ENCODE data around the gene SNTB2. TPM values are rescaled to one million over a fixed set of nuclear protein-coding genes. Genes with fewer than 3 reads are reported as not detected.

The SNTB2 gene
- polyA plus RNA-seq, 1 of the 3 experiments (the other 2 are of a cell fraction), result 13.0 TPM

GRCh38 chr16:69266334-69267063 lies 79.5 kb downstream of the SNTB2 start:
- Histone ChIP-seq H3K36me3 (replicated peaks in 1 of 2; ENCODE audit: control insufficient read depth in 1 of 2, insufficient read depth in 2 of 2, low read length in 1 of 2) (peaks cover under 1 to 15% of the 10 kb centered on the region in 2 experiments), H3K27ac (ENCODE audit: low read depth in 2 of 2, low read length in 1 of 2) (no peak overlapping the region), H3K9ac (no peak overlapping the region), H3K9me3 (no peaks in the 10 kb centered on the region), H3K79me2 (ENCODE audit: insufficient read depth) (peaks cover 48% of the 10 kb centered on the region), H2AFZ (ENCODE audit: low read depth) (no peak overlapping the region), H3K4me3 (ENCODE audit: low read depth in 2 of 2, low read length in 1 of 2) (no peak overlapping the region), H3K4me2 (no peak overlapping the region), H3K27me3 (ENCODE audit: insufficient read depth) (no peaks in the 10 kb centered on the region), H4K20me1 (ENCODE audit: insufficient read depth) (no peaks in the 10 kb centered on the region), H3K9me2 (no peaks in the 10 kb centered on the region), H3F3A (replicated peaks; ENCODE audit: insufficient read depth) (peaks cover 3% of the 10 kb centered on the region), H3K4me1 (ENCODE audit: control insufficient read depth in 1 of 2, insufficient read depth in 2 of 2, low read depth in 1 of 2, low read length in 1 of 2) (no peaks in the 10 kb centered on the region)
- 79% methylated on average over 4 of the region's 4 CpGs for WGBS (ENCODE audit: low lambda C conversion rate)
- ChIA-PET POLR2A (no interaction called here), CTCF (interaction anchor here (1.0 kb wide), 1 partner anchor 22 kb away, joined by 4 read pairs; no protein-coding TSS in a partner anchor)
- no peak for DNase-seq
- TF ChIP-seq JUND (IDR thresholded peaks at IDR 0.05) (no peak), SMC3 (IDR thresholded peaks at IDR 0.05; ENCODE audit: low read depth, low read length) (no peak), RCOR1 (IDR thresholded peaks at IDR 0.05; ENCODE audit: low read length) (no peak), POLR2AphosphoS5 (IDR thresholded peaks at IDR 0.05; ENCODE audit: low read depth, low read length) (no peak), TAF1 (IDR thresholded peaks at IDR 0.05; ENCODE audit: borderline replicate concordance, low read depth, low read length) (no peak), FOXM1 (IDR thresholded peaks at IDR 0.05; ENCODE audit: low read depth) (no peak), SIN3A (IDR thresholded peaks at IDR 0.05; ENCODE audit: borderline replicate concordance, low read depth, low read length) (no peak), EZH2phosphoT487 (IDR thresholded peaks at IDR 0.05; ENCODE audit: borderline replicate concordance, low read depth) (no peak), NFIC (IDR thresholded peaks at IDR 0.05; ENCODE audit: borderline replicate concordance) (no peak), FOXJ3 (CRISPR knock-in tag; IDR thresholded peaks at IDR 0.05) (no peak), CHD2 (IDR thresholded peaks at IDR 0.05; ENCODE audit: low read length, partially characterized antibody) (no peak), GATA2 (CRISPR knock-in tag; IDR thresholded peaks at IDR 0.05) (no peak)
- TF ChIP-seq, protein P1, sequence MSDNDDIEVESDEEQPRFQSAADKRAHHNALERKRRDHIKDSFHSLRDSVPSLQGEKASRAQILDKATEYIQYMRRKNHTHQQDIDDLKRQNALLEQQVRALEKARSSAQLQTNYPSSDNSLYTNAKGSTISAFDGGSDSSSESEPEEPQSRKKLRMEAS (IDR thresholded peaks at IDR 0.05; ENCODE audit: low read depth), result no peak

DNA sequence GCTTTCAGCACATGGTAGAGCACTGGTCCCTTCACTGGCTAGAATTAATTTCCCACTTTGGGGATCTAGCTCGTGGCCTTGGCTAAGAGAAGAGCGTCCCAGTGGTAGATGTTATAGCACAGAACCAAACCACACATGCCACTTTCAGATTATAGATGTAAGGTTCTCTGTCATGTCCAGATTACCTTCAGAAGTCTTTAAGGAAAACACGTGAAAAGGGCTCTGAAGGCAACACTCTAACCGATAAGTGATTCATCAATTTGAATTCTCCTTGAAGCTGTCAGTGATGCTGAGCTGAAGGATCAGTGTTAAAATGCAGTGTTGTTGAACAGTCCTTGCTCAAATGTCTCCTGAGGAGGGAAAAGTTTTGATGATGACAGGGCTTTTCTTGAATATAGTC lies 80.7 kb downstream of the SNTB2 start:
- H4K20me1 ChIP-seq (ENCODE audit: insufficient read depth), result no peaks in the 10 kb centered on the region
- ChIA-PET CTCF (interaction anchor here (1.0 to 1.6 kb wide), 4 partner anchors 19 to 117 kb away, joined by 4 to 8 read pairs (median 4); no protein-coding TSS in a partner anchor), POLR2A (interaction anchor here (0.6 kb wide), 1 partner anchor 86 kb away, joined by 3 read pairs; no protein-coding TSS in a partner anchor)
- no peaks in the 10 kb centered on the region for H3K9me2 ChIP-seq
- DNase-seq, result no peak
- H2AFZ ChIP-seq (ENCODE audit: low read depth), result no peak overlapping the region
- H3K4me2 ChIP-seq, result no peak overlapping the region
- H3K27me3 ChIP-seq (ENCODE audit: insufficient read depth), result no peaks in the 10 kb centered on the region
- H3K4me1 ChIP-seq (ENCODE audit: control insufficient read depth in 1 of 2, insufficient read depth in 2 of 2, low read depth in 1 of 2, low read length in 1 of 2), result no peaks in the 10 kb centered on the region
- TF ChIP-seq, protein P1 (IDR thresholded peaks at IDR 0.05; ENCODE audit: low read depth), result no peak
- TF ChIP-seq EZH2phosphoT487 (IDR thresholded peaks at IDR 0.05; ENCODE audit: borderline replicate concordance, low read depth) (no peak), POLR2AphosphoS5 (IDR thresholded peaks at IDR 0.05; ENCODE audit: low read depth, low read length) (no peak), PBX3 (IDR thresholded peaks at IDR 0.05) (no peak)
- TF ChIP-seq, protein P2, sequence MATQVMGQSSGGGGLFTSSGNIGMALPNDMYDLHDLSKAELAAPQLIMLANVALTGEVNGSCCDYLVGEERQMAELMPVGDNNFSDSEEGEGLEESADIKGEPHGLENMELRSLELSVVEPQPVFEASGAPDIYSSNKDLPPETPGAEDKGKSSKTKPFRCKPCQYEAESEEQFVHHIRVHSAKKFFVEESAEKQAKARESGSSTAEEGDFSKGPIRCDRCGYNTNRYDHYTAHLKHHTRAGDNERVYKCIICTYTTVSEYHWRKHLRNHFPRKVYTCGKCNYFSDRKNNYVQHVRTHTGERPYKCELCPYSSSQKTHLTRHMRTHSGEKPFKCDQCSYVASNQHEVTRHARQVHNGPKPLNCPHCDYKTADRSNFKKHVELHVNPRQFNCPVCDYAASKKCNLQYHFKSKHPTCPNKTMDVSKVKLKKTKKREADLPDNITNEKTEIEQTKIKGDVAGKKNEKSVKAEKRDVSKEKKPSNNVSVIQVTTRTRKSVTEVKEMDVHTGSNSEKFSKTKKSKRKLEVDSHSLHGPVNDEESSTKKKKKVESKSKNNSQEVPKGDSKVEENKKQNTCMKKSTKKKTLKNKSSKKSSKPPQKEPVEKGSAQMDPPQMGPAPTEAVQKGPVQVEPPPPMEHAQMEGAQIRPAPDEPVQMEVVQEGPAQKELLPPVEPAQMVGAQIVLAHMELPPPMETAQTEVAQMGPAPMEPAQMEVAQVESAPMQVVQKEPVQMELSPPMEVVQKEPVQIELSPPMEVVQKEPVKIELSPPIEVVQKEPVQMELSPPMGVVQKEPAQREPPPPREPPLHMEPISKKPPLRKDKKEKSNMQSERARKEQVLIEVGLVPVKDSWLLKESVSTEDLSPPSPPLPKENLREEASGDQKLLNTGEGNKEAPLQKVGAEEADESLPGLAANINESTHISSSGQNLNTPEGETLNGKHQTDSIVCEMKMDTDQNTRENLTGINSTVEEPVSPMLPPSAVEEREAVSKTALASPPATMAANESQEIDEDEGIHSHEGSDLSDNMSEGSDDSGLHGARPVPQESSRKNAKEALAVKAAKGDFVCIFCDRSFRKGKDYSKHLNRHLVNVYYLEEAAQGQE (IDR thresholded peaks at IDR 0.05; ENCODE audit: low read depth, low read length), result no peak
- H3K4me3 ChIP-seq (ENCODE audit: low read depth in 2 of 2, low read length in 1 of 2), result no peak overlapping the region
- WGBS (ENCODE audit: low lambda C conversion rate), result 92% methylated on average over 4 of the region's 4 CpGs
- peaks cover 10% of the 10 kb centered on the region for H3F3A ChIP-seq (replicated peaks; ENCODE audit: insufficient read depth)
- H3K27ac ChIP-seq (ENCODE audit: low read depth in 2 of 2, low read length in 1 of 2), result no peak overlapping the region
- no peaks in the 10 kb centered on the region for H3K9me3 ChIP-seq
- no peak overlapping the region for H3K9ac ChIP-seq
- H3K79me2 ChIP-seq (ENCODE audit: insufficient read depth), result peaks cover 40% of the 10 kb centered on the region
- H3K36me3 ChIP-seq (replicated peaks in 1 of 2; ENCODE audit: control insufficient read depth in 1 of 2, insufficient read depth in 2 of 2, low read length in 1 of 2), result peaks cover 3 to 11% of the 10 kb centered on the region in 2 experiments

Measured in SK-N-SH (cell line).